Neural cell (in vitro differentiated cells): ENCODE data around the gene USP26.

Source experiments
- EP300 ChIP-seq: fragments of 450-650 bp; conservative IDR thresholded peaks from 2 replicates; pipeline ENCODE4 v1.6.1; 2014; ENCODE audit warnings: antibody characterized with exemption, mild to moderate bottlenecking, moderate library complexity; ENCODE audit not compliant: poor library complexity, severe bottlenecking
- EZH2 ChIP-seq: fragments of 200-600, 300-800 bp; shearing (Covaris generic), sonication (generic); IDR thresholded peaks from 2 replicates; pipeline ENCODE4 v1.6.1; 2014; ENCODE audit warnings: antibody characterized with exemption, low read length, borderline replicate concordance, mild to moderate bottlenecking; ENCODE audit not compliant: insufficient read depth, poor library complexity, severe bottlenecking
- MXI1 ChIP-seq: fragments of 450-650 bp; conservative IDR thresholded peaks from 2 replicates; pipeline ENCODE4 v1.6.1; 2014; ENCODE audit warnings: antibody characterized with exemption, mild to moderate bottlenecking; ENCODE audit not compliant: poor library complexity, severe bottlenecking
- POLR2AphosphoS5 ChIP-seq: IDR thresholded peaks from 2 replicates; pipeline ENCODE4 v1.6.1; 2012
- SMC3 ChIP-seq: fragments of 450-650 bp; conservative IDR thresholded peaks from 2 replicates; pipeline ENCODE4 v1.6.1; 2014; ENCODE audit warnings: antibody characterized with exemption, mild to moderate bottlenecking, moderate library complexity; ENCODE audit not compliant: poor library complexity
- TAF1 ChIP-seq: IDR thresholded peaks from 2 replicates; pipeline ENCODE4 v1.6.1; 2012; ENCODE audit warnings: low read depth
- TF ChIP-seq, protein P1 (sequence below): IDR thresholded peaks from 2 replicates; pipeline ENCODE4 v1.6.1; 2012; ENCODE audit warnings: borderline replicate concordance
- TF ChIP-seq, protein P2 (sequence below): fragments of 450-650 bp; IDR thresholded peaks from 2 replicates; pipeline ENCODE4 v1.5.1; 2014; ENCODE audit warnings: antibody characterized with exemption, mild to moderate bottlenecking, moderate library complexity; ENCODE audit not compliant: poor library complexity, severe bottlenecking

DNA sequence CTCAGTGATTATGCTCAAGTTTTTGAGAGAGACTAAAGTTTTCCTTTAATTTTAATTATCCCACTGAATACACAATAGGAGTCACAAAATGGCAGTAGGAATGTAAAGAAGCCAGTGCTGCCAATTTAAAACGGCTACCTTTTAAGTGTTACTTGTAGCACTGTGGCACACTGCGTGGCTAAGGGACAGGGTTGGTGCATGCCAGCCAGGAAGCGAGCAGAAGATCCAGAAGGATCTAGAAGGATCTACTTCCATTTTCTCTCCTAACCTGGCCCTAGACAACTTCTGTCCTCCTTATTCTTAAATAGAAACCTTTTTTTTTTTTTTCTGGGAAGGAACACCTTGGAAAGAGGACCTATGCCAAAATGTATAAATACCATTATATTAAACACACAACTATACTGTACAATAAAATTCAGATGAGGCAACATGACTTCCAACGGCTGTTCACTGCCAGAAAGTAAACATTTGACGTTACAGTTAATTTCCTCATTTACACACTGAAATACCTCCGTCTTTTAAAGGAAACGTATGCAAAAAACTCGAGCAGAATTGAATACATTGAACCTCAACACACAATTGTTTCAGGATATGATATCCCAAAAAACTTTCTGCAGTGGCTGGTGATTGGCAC, 2.7 kb downstream of the USP26 start:
- TF ChIP-seq, protein P1, sequence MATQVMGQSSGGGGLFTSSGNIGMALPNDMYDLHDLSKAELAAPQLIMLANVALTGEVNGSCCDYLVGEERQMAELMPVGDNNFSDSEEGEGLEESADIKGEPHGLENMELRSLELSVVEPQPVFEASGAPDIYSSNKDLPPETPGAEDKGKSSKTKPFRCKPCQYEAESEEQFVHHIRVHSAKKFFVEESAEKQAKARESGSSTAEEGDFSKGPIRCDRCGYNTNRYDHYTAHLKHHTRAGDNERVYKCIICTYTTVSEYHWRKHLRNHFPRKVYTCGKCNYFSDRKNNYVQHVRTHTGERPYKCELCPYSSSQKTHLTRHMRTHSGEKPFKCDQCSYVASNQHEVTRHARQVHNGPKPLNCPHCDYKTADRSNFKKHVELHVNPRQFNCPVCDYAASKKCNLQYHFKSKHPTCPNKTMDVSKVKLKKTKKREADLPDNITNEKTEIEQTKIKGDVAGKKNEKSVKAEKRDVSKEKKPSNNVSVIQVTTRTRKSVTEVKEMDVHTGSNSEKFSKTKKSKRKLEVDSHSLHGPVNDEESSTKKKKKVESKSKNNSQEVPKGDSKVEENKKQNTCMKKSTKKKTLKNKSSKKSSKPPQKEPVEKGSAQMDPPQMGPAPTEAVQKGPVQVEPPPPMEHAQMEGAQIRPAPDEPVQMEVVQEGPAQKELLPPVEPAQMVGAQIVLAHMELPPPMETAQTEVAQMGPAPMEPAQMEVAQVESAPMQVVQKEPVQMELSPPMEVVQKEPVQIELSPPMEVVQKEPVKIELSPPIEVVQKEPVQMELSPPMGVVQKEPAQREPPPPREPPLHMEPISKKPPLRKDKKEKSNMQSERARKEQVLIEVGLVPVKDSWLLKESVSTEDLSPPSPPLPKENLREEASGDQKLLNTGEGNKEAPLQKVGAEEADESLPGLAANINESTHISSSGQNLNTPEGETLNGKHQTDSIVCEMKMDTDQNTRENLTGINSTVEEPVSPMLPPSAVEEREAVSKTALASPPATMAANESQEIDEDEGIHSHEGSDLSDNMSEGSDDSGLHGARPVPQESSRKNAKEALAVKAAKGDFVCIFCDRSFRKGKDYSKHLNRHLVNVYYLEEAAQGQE = no peak
- TF ChIP-seq EP300 (no peak), POLR2AphosphoS5 (no peak), MXI1 (no peak), TAF1 (no peak), EZH2 (no peak), SMC3 (no peak)
- TF ChIP-seq, protein P2, sequence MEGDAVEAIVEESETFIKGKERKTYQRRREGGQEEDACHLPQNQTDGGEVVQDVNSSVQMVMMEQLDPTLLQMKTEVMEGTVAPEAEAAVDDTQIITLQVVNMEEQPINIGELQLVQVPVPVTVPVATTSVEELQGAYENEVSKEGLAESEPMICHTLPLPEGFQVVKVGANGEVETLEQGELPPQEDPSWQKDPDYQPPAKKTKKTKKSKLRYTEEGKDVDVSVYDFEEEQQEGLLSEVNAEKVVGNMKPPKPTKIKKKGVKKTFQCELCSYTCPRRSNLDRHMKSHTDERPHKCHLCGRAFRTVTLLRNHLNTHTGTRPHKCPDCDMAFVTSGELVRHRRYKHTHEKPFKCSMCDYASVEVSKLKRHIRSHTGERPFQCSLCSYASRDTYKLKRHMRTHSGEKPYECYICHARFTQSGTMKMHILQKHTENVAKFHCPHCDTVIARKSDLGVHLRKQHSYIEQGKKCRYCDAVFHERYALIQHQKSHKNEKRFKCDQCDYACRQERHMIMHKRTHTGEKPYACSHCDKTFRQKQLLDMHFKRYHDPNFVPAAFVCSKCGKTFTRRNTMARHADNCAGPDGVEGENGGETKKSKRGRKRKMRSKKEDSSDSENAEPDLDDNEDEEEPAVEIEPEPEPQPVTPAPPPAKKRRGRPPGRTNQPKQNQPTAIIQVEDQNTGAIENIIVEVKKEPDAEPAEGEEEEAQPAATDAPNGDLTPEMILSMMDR = no peak
